Mesendoderm (in vitro differentiated cells): Measurements from ENCODE around the gene MOAP1. TPM values are rescaled to one million over a fixed set of nuclear protein-coding genes. Genes with fewer than 3 reads are reported as not detected.
"Not testable (repeated sequence)": the region's sequence is repeated elsewhere in the genome, so short reads cannot be mapped to it uniquely, and the experiment has no call there.

Experiments used
- DNase-seq: peaks from one replicate; pipeline ENCODE4 v3.0.0; 2013
- H2AK5ac ChIP-seq: 2 replicates; pipeline ENCODE4 v1.6.1; 2013; ENCODE audit warnings: low read length, inconsistent platforms
- H2BK120ac ChIP-seq: 2 replicates; pipeline ENCODE4 v1.6.1; 2013; ENCODE audit warnings: low read depth, mild to moderate bottlenecking, low read length, moderate library complexity, mixed read lengths
- H2BK15ac ChIP-seq: replicated peaks from 2 replicates; pipeline ENCODE4 v1.6.1; 2013; ENCODE audit warnings: low read depth, mild to moderate bottlenecking, moderate library complexity
- H2BK5ac ChIP-seq: 2 replicates; pipeline ENCODE4 v1.6.1; 2013; ENCODE audit warnings: low read length, inconsistent platforms
- H3K18ac ChIP-seq: 2 replicates; pipeline ENCODE4 v1.6.1; 2013; ENCODE audit warnings: mild to moderate bottlenecking, low read length, mixed read lengths
- H3K23ac ChIP-seq: one replicate; pipeline ENCODE4 v1.6.1; 2013; ENCODE audit warnings: low read length
- H3K27ac ChIP-seq: 2 replicates; pipeline ENCODE4 v1.5.1; 2013; ENCODE audit warnings: low read depth, mild to moderate bottlenecking, inconsistent platforms, low read length, moderate library complexity
- H3K27me3 ChIP-seq: 2 replicates; pipeline ENCODE4 v1.6.1; 2013; ENCODE audit warnings: low read length, control low read depth, mild to moderate bottlenecking, inconsistent platforms; ENCODE audit not compliant: insufficient read depth, poor library complexity
- H3K36me3 ChIP-seq: 2 replicates; pipeline ENCODE4 v1.6.1; 2013; ENCODE audit warnings: low read length, inconsistent platforms; ENCODE audit not compliant: control insufficient read depth, insufficient read depth
- H3K4ac ChIP-seq: one replicate; pipeline ENCODE4 v1.6.1; 2013; ENCODE audit warnings: low read depth, mild to moderate bottlenecking, low read length, moderate library complexity
- H3K4me1 ChIP-seq: 2 replicates; pipeline ENCODE4 v1.6.1; 2013; ENCODE audit warnings: low read depth, low read length, inconsistent platforms; ENCODE audit not compliant: control insufficient read depth
- H3K4me2 ChIP-seq: 2 replicates; pipeline ENCODE4 v1.6.1; 2013; ENCODE audit warnings: low read length
- H3K4me3 ChIP-seq: 2 replicates; pipeline ENCODE4 v1.5.1; 2013; ENCODE audit warnings: mild to moderate bottlenecking, low read length
- H3K56ac ChIP-seq: one replicate; pipeline ENCODE4 v1.6.1; 2013; ENCODE audit warnings: low read length
- H3K79me1 ChIP-seq: 2 replicates; pipeline ENCODE4 v1.6.1; 2013; ENCODE audit warnings: low read length, inconsistent platforms
- H3K79me2 ChIP-seq: 2 replicates; pipeline ENCODE4 v1.6.1; 2013; ENCODE audit warnings: mild to moderate bottlenecking, low read length; ENCODE audit not compliant: control insufficient read depth, insufficient read depth
- H3K9ac ChIP-seq: 2 replicates; pipeline ENCODE4 v1.6.1; 2013; ENCODE audit warnings: low read length, inconsistent platforms
- H4K5ac ChIP-seq: one replicate; pipeline ENCODE4 v1.6.1; 2013; ENCODE audit warnings: low read length
- H4K8ac ChIP-seq: one replicate; pipeline ENCODE4 v1.6.1; 2013; ENCODE audit warnings: low read depth, mild to moderate bottlenecking, control low read depth, low read length, moderate library complexity
- WGBS: extraction: QIAGEN DNeasy Blood & Tissue Kit; methylation state at CpG from one replicate; pipeline ENCODE4 v1.1.7; 2013; ENCODE audit warnings: low lambda C conversion rate, missing lambda C conversion rate; ENCODE audit not compliant: insufficient coverage; ENCODE audit errors: extremely low coverage; 5-methylcytosine and 5-hydroxymethylcytosine counted together
- polyA plus RNA-seq, 2 experiments: library from polyadenylated mRNA; stranded (reverse); fragments of 200-250 nt; gene quantifications; one replicate each; pipeline ENCODE4 v1.2.3, GENCODE V29; 2013

MOAP1 gene, protein sequence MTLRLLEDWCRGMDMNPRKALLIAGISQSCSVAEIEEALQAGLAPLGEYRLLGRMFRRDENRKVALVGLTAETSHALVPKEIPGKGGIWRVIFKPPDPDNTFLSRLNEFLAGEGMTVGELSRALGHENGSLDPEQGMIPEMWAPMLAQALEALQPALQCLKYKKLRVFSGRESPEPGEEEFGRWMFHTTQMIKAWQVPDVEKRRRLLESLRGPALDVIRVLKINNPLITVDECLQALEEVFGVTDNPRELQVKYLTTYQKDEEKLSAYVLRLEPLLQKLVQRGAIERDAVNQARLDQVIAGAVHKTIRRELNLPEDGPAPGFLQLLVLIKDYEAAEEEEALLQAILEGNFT
- 8.7 TPM for polyA plus RNA-seq (2013, experiment 1 of 2)
- 8.4 TPM for polyA plus RNA-seq (2013, experiment 2 of 2)

DNA sequence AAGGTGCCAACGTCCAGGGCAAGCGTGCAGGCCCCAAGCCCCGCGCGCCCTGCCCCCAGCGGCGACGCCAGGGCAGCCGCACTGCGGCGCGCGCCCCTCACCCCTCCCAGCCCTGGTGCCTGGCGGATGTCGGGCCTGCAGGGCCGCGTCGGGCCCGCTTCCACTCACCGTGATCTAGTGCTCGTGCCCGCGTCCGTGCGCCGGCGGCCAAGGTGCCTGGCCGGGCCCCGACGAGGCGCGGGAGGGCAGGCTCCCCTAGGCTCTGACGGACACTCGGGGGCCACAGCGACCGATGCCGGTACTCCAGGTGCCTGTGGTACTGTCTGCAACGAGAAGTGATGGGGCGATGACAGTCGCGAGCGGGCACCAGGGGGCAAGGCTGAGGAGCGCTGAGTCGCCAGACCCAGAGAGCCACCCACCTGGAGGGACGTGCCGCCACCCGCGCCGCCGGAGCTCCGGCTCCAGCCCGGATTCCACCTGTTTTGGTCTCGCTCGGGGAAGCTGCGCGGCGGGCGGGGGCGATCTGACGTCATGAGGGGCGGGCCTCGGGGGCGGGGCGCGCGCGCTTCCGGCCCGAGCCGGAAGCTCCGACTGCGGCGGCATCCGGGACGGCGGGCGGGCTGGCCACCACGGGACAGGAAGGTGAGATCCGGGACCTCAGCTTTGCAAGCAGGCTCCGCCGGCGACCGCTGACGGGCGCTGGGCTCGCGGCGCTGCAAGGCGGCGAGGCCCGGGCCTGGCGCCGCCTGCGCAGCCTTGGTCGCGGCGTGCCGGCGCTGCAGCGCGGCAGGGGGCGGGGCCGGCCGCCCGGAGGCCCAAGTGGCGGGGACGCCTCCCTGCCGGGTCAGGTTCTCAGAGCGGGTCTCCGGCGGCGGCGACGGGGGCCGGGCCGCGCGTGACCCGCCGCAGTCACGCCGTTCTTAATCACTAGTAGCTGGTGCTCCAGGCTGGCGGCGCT, at the start of gene MOAP1, which contains the start of gene LYSET:
TSS of gene MOAP1 (minus strand) at position 507 of the 958 bp plus-strand sequence. CDS start 655 bp downstream, outside the sequence.
TSS of gene LYSET (plus strand) at position 927 of the 958 bp plus-strand sequence. CDS start 89 bp downstream, outside the sequence.
- H3K79me1 ChIP-seq: peaks cover 7% of the 10 kb centered on the region
- H4K5ac ChIP-seq: no peak within 1 kb of the TSS
- no peak within 1 kb of the TSS for H2BK5ac ChIP-seq
- H3K4ac ChIP-seq: no peak within 1 kb of the TSS
- H4K8ac ChIP-seq: peak within 1 kb of the TSS; percentile 31
- H3K27me3 ChIP-seq: no peaks in the 10 kb centered on the region
- H3K18ac ChIP-seq: peak within 1 kb of the TSS; percentile 94
- peak within 1 kb of the TSS; percentile 30 for H2BK120ac ChIP-seq
- H3K79me2 ChIP-seq: peaks cover 11% of the 10 kb centered on the region
- peak within 1 kb of the TSS; percentile 96 for H3K4me3 ChIP-seq
- H3K4me1 ChIP-seq: peaks cover 2% of the 10 kb centered on the region
- peak; percentile 95 for DNase-seq
- H3K36me3 ChIP-seq: no peaks in the 10 kb centered on the region
- no CpG with 5 or more reads among the region's 124 CpGs for WGBS
- no peak within 1 kb of the TSS for H2BK15ac ChIP-seq
- H2AK5ac ChIP-seq: no peak within 1 kb of the TSS
- H3K9ac ChIP-seq: peak within 1 kb of the TSS; percentile 94
- peak within 1 kb of the TSS; percentile 100 for H3K27ac ChIP-seq
- peak within 1 kb of the TSS; percentile 97 for H3K56ac ChIP-seq
- H3K23ac ChIP-seq: peak within 1 kb of the TSS; percentile 98
- peak within 1 kb of the TSS; percentile 100 for H3K4me2 ChIP-seq

DNA sequence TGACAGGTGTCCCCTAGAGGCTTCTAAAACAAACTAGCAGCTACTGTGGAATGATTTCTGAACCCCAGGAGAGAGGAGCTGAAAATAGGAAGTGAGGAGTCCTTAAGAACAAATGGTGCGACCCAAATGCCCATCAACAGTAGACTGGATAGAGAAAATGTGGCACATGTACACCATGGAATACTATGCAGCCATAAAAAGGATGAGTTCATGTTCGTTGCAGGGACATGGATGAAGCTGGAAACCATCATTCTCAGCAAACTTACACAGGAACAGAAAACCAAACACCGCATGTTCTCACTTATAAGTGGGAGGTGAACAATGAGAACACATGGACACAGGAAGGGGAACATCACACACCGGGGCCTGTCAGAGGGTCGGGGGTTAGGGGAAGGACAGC, 48.4 kb upstream of the MOAP1 start:
- WGBS: no CpG with 5 or more reads among the region's 5 CpGs

DNA sequence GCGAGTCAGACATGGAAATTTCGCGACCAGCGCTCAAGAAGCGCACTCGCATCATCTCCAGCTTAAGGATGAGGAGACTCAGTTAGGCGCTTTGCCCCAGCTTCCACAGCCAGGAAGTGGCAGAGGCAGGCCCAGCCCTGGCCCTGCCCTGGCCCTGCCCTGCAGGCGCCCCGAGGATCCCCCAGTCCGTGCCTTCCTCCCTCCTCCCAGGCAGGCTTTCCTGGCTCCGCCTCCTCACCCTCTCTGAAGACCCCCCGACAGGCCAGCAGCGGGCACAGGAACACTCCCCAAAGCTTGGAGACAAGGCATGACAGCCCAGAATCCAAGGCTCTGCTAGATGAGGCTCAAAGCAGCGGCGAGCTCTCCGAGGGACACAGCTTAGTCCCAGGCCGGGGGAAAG, 47.5 kb upstream of the MOAP1 start:
- Histone ChIP-seq H4K8ac (no peak overlapping the region), H3K79me2 (no peaks in the 10 kb centered on the region), H2BK15ac (no peak overlapping the region), H2BK5ac (no peak overlapping the region), H3K56ac (no peak overlapping the region), H3K23ac (no peak overlapping the region), H3K18ac (no peak overlapping the region), H3K4me1 (no peaks in the 10 kb centered on the region), H3K4me3 (no peak overlapping the region), H3K27ac (no peak overlapping the region), H4K5ac (no peak overlapping the region), H3K79me1 (no peaks in the 10 kb centered on the region), H3K36me3 (peaks cover 2% of the 10 kb centered on the region), H3K27me3 (no peaks in the 10 kb centered on the region), H3K9ac (no peak overlapping the region), H2AK5ac (no peak overlapping the region), H3K4ac (no peak overlapping the region), H3K4me2 (no peak overlapping the region), H2BK120ac (no peak overlapping the region)
- whole genome bisulfite sequencing: no CpG with 5 or more reads among the region's 17 CpGs
- DNase-seq: no peak

More for the DNA sequence above, 48.4 kb upstream of the MOAP1 start:
- not testable (repeated sequence) for H3K18ac ChIP-seq, H3K79me1 ChIP-seq, H3K27ac ChIP-seq, H3K79me2 ChIP-seq, H2BK5ac ChIP-seq, H3K56ac ChIP-seq, H3K4ac ChIP-seq, H3K36me3 ChIP-seq, H4K5ac ChIP-seq, H2AK5ac ChIP-seq, H3K4me1 ChIP-seq, H3K9ac ChIP-seq, H2BK120ac ChIP-seq, H2BK15ac ChIP-seq, H3K23ac ChIP-seq, H3K4me3 ChIP-seq, H4K8ac ChIP-seq, H3K27me3 ChIP-seq, H3K4me2 ChIP-seq, DNase-seq

DNA sequence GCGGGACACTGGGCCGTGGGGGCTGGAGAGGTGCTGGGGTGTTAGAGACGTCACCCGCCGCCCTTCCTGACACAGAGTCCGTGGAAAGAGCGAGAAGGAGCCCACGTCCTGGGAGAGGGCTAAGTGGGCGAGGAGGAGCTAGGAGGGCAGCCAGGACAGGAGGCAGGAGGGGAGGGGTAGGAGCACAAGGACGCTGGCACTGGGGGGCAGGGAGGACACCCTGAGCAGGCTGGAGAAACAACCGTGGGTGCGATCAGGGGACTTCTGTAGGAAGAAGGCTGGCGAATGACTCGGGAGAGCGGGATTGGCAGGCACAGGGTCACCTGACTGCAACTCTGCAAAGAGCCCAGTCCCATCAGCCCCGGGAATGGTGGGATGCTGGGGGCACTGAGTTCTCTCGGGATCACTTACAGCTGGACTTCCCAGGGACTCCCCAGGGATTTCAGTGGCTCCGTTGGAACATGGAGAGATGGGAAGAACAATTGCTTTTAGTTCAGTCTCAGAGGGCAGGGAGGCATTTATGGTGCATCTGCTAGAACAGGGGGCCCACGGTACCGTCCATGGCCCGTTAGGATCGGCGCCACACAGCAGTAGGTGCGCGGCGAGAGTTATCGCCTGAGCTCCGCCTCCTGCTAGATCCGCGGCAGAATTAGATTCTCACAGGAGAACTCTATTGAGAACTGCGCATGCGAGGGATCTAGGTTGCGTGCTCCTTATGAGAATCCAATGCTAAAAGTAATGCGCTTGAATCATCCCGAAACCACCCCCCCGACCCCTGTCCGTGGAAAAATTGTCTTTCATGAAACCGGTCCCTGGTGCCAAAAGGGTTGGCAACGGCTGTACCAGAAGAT, 46.7 kb upstream of the MOAP1 start:
- Histone ChIP-seq H3K56ac (no peak overlapping the region), H3K79me2 (no peaks in the 10 kb centered on the region), H3K4ac (no peak overlapping the region), H3K4me3 (no peak overlapping the region), H3K27ac (no peak overlapping the region), H3K79me1 (no peaks in the 10 kb centered on the region), H3K36me3 (peaks cover 6% of the 10 kb centered on the region), H4K8ac (no peak overlapping the region), H2BK120ac (no peak overlapping the region), H2AK5ac (no peak overlapping the region), H4K5ac (no peak overlapping the region), H3K4me2 (no peak overlapping the region), H3K4me1 (no peaks in the 10 kb centered on the region), H3K18ac (no peak overlapping the region), H3K27me3 (no peaks in the 10 kb centered on the region), H2BK5ac (no peak overlapping the region), H3K23ac (no peak overlapping the region), H2BK15ac (no peak overlapping the region), H3K9ac (no peak overlapping the region)
- DNase-seq: no peak
- WGBS: no CpG with 5 or more reads among the region's 39 CpGs

DNA sequence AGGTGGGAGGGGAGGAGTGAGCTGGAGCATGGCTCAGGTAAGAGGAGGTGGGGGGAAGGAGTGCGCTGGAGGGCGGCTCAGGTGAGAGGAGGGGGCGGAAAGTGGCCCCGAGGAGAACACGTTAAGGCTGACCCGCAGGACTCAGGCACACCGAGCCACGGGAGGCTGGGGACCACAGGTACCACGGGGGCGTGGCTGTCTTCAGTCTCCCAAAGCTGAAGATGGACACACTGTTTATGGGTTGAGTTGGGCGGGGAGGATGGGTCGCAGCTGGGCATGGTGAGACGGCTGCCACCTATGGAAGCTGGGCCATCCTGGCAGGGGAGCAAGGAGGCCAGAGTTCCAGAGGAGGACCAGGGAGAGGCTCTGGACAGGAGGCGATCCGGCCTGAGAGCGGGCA, 45.8 kb upstream of the MOAP1 start:
- Histone ChIP-seq H3K4ac (no peak overlapping the region), H2BK120ac (no peak overlapping the region), H3K4me3 (no peak overlapping the region), H3K79me1 (no peaks in the 10 kb centered on the region), H3K56ac (no peak overlapping the region), H2AK5ac (no peak overlapping the region), H2BK5ac (no peak overlapping the region), H4K8ac (no peak overlapping the region), H3K18ac (no peak overlapping the region), H4K5ac (no peak overlapping the region), H3K4me1 (no peaks in the 10 kb centered on the region), H3K27me3 (no peaks in the 10 kb centered on the region), H3K27ac (no peak overlapping the region), H3K23ac (no peak overlapping the region), H3K4me2 (no peak overlapping the region), H2BK15ac (no peak overlapping the region), H3K79me2 (no peaks in the 10 kb centered on the region), H3K36me3 (peaks cover 6% of the 10 kb centered on the region), H3K9ac (no peak overlapping the region)
- no peak for DNase-seq
- WGBS: no CpG with 5 or more reads among the region's 16 CpGs
